GM12878 (cell line): ENCODE data around the gene ZNF491. TPM values are rescaled to one million over a fixed set of nuclear protein-coding genes. Genes with fewer than 3 reads are reported as not detected.
A peak's percentile ranks its signal among the peaks of the same experiment; 100 is the strongest.

Experiments
- BACH1 ChIP-seq: fragments of 450-650 bp; IDR thresholded peaks from 2 replicates; pipeline ENCODE4 v1.6.1; 2017; ENCODE audit warnings: mild to moderate bottlenecking, borderline replicate concordance
- BHLHE40 ChIP-seq, 2 experiments: fragments of 450-650 bp in 1 of 2; IDR thresholded peaks; 2 replicates each; pipeline ENCODE4 v1.6.1; 2011 to 2017; ENCODE audit warnings: low read depth in 2 of 2, borderline replicate concordance in 1 of 2, improper control_type of control experiment in 1 of 2, low read length in 1 of 2, mild to moderate bottlenecking in 1 of 2
- DPF2 ChIP-seq: fragments of 450-650 bp; IDR thresholded peaks from 2 replicates; pipeline ENCODE4 v1.6.1; 2017; ENCODE audit warnings: mild to moderate bottlenecking
- HDAC6 ChIP-seq: fragments of 200-600 bp; sonication (generic); IDR thresholded peaks from one replicate; pipeline ENCODE4 v1.8.0; 2017; ENCODE audit warnings: antibody characterized with exemption; ENCODE audit not compliant: unreplicated experiment
- IKZF1 ChIP-seq: fragments of 450-650 bp; conservative IDR thresholded peaks from 2 replicates; pipeline ENCODE4 v1.6.1; 2017; ENCODE audit warnings: antibody characterized with exemption, mild to moderate bottlenecking
- KLF5 ChIP-seq: fragments of 450-650 bp; IDR thresholded peaks from 2 replicates; pipeline ENCODE4 v1.6.1; 2014; ENCODE audit warnings: mild to moderate bottlenecking; ENCODE audit not compliant: partially characterized antibody
- LARP7 ChIP-seq: fragments of 450-650 bp; IDR thresholded peaks from 2 replicates; pipeline ENCODE4 v1.6.1; 2017; ENCODE audit warnings: mild to moderate bottlenecking
- SP1 ChIP-seq: IDR thresholded peaks from one replicate; pipeline ENCODE4 v1.6.1; 2011; ENCODE audit warnings: low read depth, low read length
- SUZ12 ChIP-seq: fragments of 200-600 bp; sonication (generic); IDR thresholded peaks from one replicate; pipeline ENCODE4 v1.6.1; 2018; ENCODE audit warnings: antibody characterized with exemption, mild to moderate bottlenecking; ENCODE audit not compliant: unreplicated experiment
- YY1 ChIP-seq: IDR thresholded peaks from 2 replicates; pipeline ENCODE4 v1.6.1; 2011; ENCODE audit warnings: low read depth, mild to moderate bottlenecking, low read length
- ZBED1 ChIP-seq: IDR thresholded peaks from 2 replicates; pipeline ENCODE4 v1.6.1; 2016; ENCODE audit warnings: borderline replicate concordance
- polyA plus RNA-seq, 11 experiments: library from polyadenylated mRNA; depleted of rRNA in 4 of 11; unstranded in 6 of 11; stranded (reverse) in 5 of 11; fragments of >200 nt; fragmentation: Nextera tagmentation in 4 of 11; fragmentation: Illumina TruSeq in 1 of 11; extraction: Ambion mirVana in 4 of 11; extraction: Trizol in 1 of 11; gene quantifications; 1 replicate in 1 of 11; 2 replicates in 10 of 11; pipeline versions ENCODE4 v1.2.1 to v1.2.3, GENCODE V29; 2011 to 2016; ENCODE audit warnings: inconsistent platforms in 2 of 11, missing spikeins in 2 of 11, low read depth in 1 of 11
- total RNA-seq, 4 experiments: library from RNA; depleted of rRNA in 3 of 4; stranded (reverse); fragments of >200 nt in 3 of 4; fragmentation: Illumina TruSeq in 1 of 4; extraction: Trizol in 1 of 4; gene quantifications; 2 replicates each; pipeline versions ENCODE4 v1.2.1 to v1.2.3, GENCODE V29; 2013 to 2021
- TF ChIP-seq, protein P1 (sequence below): fragments of 450-650 bp; IDR thresholded peaks from 2 replicates; pipeline ENCODE4 v1.6.1; 2017; ENCODE audit warnings: mild to moderate bottlenecking, moderate library complexity
- TF ChIP-seq, protein P2 (sequence below): fragments of 450-650 bp; IDR thresholded peaks from 2 replicates; pipeline ENCODE4 v1.6.1; 2016; ENCODE audit warnings: mild to moderate bottlenecking

The ZNF491 gene
- total and polyA plus RNA-seq, 10 of the 15 experiments (the other 5 are each of a cell fraction or from before 2014, with no cell fraction given) = 0.18 to 1.4 (median 0.37) TPM

- TF ChIP-seq, protein P1, sequence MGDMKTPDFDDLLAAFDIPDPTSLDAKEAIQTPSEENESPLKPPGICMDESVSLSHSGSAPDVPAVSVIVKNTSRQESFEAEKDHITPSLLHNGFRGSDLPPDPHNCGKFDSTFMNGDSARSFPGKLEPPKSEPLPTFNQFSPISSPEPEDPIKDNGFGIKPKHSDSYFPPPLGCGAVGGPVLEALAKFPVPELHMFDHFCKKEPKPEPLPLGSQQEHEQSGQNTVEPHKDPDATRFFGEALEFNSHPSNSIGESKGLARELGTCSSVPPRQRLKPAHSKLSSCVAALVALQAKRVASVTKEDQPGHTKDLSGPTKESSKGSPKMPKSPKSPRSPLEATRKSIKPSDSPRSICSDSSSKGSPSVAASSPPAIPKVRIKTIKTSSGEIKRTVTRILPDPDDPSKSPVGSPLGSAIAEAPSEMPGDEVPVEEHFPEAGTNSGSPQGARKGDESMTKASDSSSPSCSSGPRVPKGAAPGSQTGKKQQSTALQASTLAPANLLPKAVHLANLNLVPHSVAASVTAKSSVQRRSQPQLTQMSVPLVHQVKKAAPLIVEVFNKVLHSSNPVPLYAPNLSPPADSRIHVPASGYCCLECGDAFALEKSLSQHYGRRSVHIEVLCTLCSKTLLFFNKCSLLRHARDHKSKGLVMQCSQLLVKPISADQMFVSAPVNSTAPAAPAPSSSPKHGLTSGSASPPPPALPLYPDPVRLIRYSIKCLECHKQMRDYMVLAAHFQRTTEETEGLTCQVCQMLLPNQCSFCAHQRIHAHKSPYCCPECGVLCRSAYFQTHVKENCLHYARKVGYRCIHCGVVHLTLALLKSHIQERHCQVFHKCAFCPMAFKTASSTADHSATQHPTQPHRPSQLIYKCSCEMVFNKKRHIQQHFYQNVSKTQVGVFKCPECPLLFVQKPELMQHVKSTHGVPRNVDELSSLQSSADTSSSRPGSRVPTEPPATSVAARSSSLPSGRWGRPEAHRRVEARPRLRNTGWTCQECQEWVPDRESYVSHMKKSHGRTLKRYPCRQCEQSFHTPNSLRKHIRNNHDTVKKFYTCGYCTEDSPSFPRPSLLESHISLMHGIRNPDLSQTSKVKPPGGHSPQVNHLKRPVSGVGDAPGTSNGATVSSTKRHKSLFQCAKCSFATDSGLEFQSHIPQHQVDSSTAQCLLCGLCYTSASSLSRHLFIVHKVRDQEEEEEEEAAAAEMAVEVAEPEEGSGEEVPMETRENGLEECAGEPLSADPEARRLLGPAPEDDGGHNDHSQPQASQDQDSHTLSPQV = no peak
- TF ChIP-seq BHLHE40 (IDR thresholded peaks at IDR 0.05; ENCODE audit: borderline replicate concordance in 1 of 2, low read depth in 2 of 2, low read length in 1 of 2) (peak; percentile 69 to 87; a peak in 3 of 4 replicates), SP1 (no peak), IKZF1 (peak; percentile 75), YY1 (peak; percentile 45; the same call in 1 of the 2 replicates), BACH1 (peak; percentile 52; the same call in 1 of the 2 replicates), LARP7 (no peak), KLF5 (no peak), SUZ12 (no peak), DPF2 (0 out of 2 replicates have a peak, but pooled peaks have one; percentile 33), HDAC6 (no peak), ZBED1 (no peak)
- TF ChIP-seq, protein P2, sequence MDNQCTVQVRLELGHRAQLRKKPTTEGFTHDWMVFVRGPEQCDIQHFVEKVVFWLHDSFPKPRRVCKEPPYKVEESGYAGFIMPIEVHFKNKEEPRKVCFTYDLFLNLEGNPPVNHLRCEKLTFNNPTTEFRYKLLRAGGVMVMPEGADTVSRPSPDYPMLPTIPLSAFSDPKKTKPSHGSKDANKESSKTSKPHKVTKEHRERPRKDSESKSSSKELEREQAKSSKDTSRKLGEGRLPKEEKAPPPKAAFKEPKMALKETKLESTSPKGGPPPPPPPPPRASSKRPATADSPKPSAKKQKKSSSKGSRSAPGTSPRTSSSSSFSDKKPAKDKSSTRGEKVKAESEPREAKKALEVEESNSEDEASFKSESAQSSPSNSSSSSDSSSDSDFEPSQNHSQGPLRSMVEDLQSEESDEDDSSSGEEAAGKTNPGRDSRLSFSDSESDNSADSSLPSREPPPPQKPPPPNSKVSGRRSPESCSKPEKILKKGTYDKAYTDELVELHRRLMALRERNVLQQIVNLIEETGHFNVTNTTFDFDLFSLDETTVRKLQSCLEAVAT = peak; percentile 71; the same call in 1 of the 2 replicates
Observed at GRCh38 chr19:11767633-11768133, 30.6 kb upstream of the ZNF491 start (continued).
